Liver (tissue), 9 donors: ENCODE data around the gene PTTG2. TPM values are rescaled to one million over a fixed set of nuclear protein-coding genes. Genes with fewer than 3 reads are reported as not detected.

Experiments used
- DNase-seq: peaks from one replicate; pipeline ENCODE4 v3.0.0-alpha.2; 2017; ENCODE audit warnings: low spot score
- H3K27ac ChIP-seq, 2 donors: one replicate each; pipeline ENCODE4 v1.7.0; 2013; ENCODE audit warnings: inconsistent platforms in 2 of 2, low read length in 2 of 2, control low read depth in 1 of 2, low read depth in 1 of 2, mild to moderate bottlenecking in 1 of 2
- H3K27me3 ChIP-seq, 4 donors: one replicate each; pipeline versions ENCODE4 v1.6.1 to v1.7.0; 2013; ENCODE audit warnings: low read length in 3 of 4, inconsistent platforms in 1 of 4, mild to moderate bottlenecking in 1 of 4, moderate library complexity in 1 of 4; ENCODE audit not compliant: control insufficient read depth in 4 of 4, insufficient read depth in 4 of 4
- H3K36me3 ChIP-seq, 4 donors: one replicate each; pipeline versions ENCODE4 v1.6.1 to v1.7.0; 2013; ENCODE audit warnings: low read length in 3 of 4, mild to moderate bottlenecking in 3 of 4, low read depth in 1 of 4, moderate library complexity in 1 of 4; ENCODE audit not compliant: control insufficient read depth in 4 of 4, insufficient read depth in 3 of 4
- H3K4me1 ChIP-seq, 4 donors: one replicate each; pipeline versions ENCODE4 v1.6.1 to v1.7.0; 2013; ENCODE audit warnings: low read length in 3 of 4, mild to moderate bottlenecking in 3 of 4, moderate library complexity in 1 of 4; ENCODE audit not compliant: control insufficient read depth in 4 of 4, insufficient read depth in 4 of 4
- H3K4me3 ChIP-seq, 3 donors: one replicate each; pipeline versions ENCODE4 v1.6.1 to v1.7.0; 2013; ENCODE audit warnings: low read length in 3 of 3, control low read depth in 1 of 3, low read depth in 1 of 3, mild to moderate bottlenecking in 1 of 3
- H3K9ac ChIP-seq, 2 donors: one replicate each; pipeline ENCODE4 v1.7.0; 2013; ENCODE audit warnings: low read length in 2 of 2, mild to moderate bottlenecking in 2 of 2, moderate library complexity in 2 of 2, control low read depth in 1 of 2, low read depth in 1 of 2
- H3K9me3 ChIP-seq, 4 donors: one replicate each; pipeline versions ENCODE4 v1.6.1 to v1.7.0; 2013; ENCODE audit warnings: low read length in 3 of 4; ENCODE audit not compliant: control insufficient read depth in 4 of 4
- FOXA1 ChIP-seq: IDR thresholded peaks from 2 replicates; pipeline ENCODE4 v1.6.1; 2016; ENCODE audit warnings: antibody characterized with exemption
- FOXA2 ChIP-seq: IDR thresholded peaks from 2 replicates; pipeline ENCODE4 v1.6.1; 2016; ENCODE audit warnings: antibody characterized with exemption
- GABPA ChIP-seq, 2 donors: IDR thresholded peaks in 1 of 2; conservative IDR thresholded peaks in 1 of 2; 2 replicates each; pipeline ENCODE4 v1.6.1; 2016; ENCODE audit warnings: antibody characterized with exemption in 2 of 2, mild to moderate bottlenecking in 1 of 2, moderate library complexity in 1 of 2
- HNF4A ChIP-seq, 2 donors: conservative IDR thresholded peaks; 2 replicates each; pipeline ENCODE4 v1.6.1; 2016; ENCODE audit warnings: antibody characterized with exemption in 2 of 2, mild to moderate bottlenecking in 2 of 2
- HNF4G ChIP-seq: IDR thresholded peaks from 2 replicates; pipeline ENCODE4 v1.6.1; 2016; ENCODE audit warnings: antibody characterized with exemption
- MAX ChIP-seq: IDR thresholded peaks from 2 replicates; pipeline ENCODE4 v1.6.1; 2016; ENCODE audit warnings: antibody characterized with exemption
- SP1 ChIP-seq: IDR thresholded peaks from 2 replicates; pipeline ENCODE4 v1.6.1; 2018; ENCODE audit warnings: antibody characterized with exemption, mild to moderate bottlenecking
- TAF1 ChIP-seq: conservative IDR thresholded peaks from 2 replicates; pipeline ENCODE4 v1.6.1; 2016; ENCODE audit warnings: antibody characterized with exemption, mild to moderate bottlenecking
- YY1 ChIP-seq: IDR thresholded peaks from 2 replicates; pipeline ENCODE4 v1.6.1; 2016; ENCODE audit warnings: antibody characterized with exemption, mild to moderate bottlenecking
- WGBS: extraction: QIAGEN DNeasy Blood & Tissue Kit; methylation state at CpG from one replicate; pipeline ENCODE4 v1.1.7; 2013; 5-methylcytosine and 5-hydroxymethylcytosine counted together
- polyA plus RNA-seq, 2 donors: library from polyadenylated mRNA; stranded (reverse) in 1 of 2; unstranded in 1 of 2; fragments of 200-250 nt in 1 of 2; fragments of >200 nt in 1 of 2; fragmentation: Nextera tagmentation in 1 of 2; extraction: Ambion mirVana in 1 of 2; gene quantifications; one replicate each; pipeline versions ENCODE4 v1.2.1 to v1.2.3, GENCODE V29; 2013 to 2015
- total RNA-seq, 2 donors: library from RNA; depleted of rRNA; stranded (reverse); fragments of >200 nt; gene quantifications; one replicate each; pipeline ENCODE4 v1.2.3, GENCODE V29; 2014
- TF ChIP-seq, protein P1 (sequence below): IDR thresholded peaks from 2 replicates; pipeline ENCODE4 v1.6.1; 2016; ENCODE audit warnings: antibody characterized with exemption
- TF ChIP-seq, protein P2 (sequence below): IDR thresholded peaks from 2 replicates; pipeline ENCODE4 v1.6.1; 2016; ENCODE audit warnings: antibody characterized with exemption
- donor health status: healthy.
- donor health status: healthy.
- donor health status: healthy.
- donor health status: healthy.
- donor health status: healthy.

The PTTG2 gene
- total and polyA plus RNA-seq, 4 donors = 0.24 to 0.92 TPM; not detected in 2

- H3K4me1 ChIP-seq = peaks cover 0 to 7% (median 0%) of the 10 kb centered on the region in 4 donors
- no peak for TF ChIP-seq HNF4G
- no peak for TF ChIP-seq FOXA2
- no peak for TF ChIP-seq MAX
- no peak for TF ChIP-seq HNF4A (conservative IDR thresholded peaks at IDR 0.05)
- no peak for TF ChIP-seq YY1
Observed at GRCh38 chr4:37953620-37954293, 6.4 kb upstream of the PTTG2 start.

GRCh38 chr4:37956941-37957340 is 3.3 kb upstream of the PTTG2 start:
- no peak overlapping the region for H3K4me3 ChIP-seq
- H3K27me3 ChIP-seq = no peaks in the 10 kb centered on the region
- no peak overlapping the region for H3K9ac ChIP-seq
- H3K4me1 ChIP-seq = no peaks in the 10 kb centered on the region
- no peak for DNase-seq
- WGBS = 84% methylated on average over 4 of the region's 4 CpGs
- no peaks in the 10 kb centered on the region for H3K9me3 ChIP-seq
- H3K36me3 ChIP-seq = no peaks in the 10 kb centered on the region
- TF ChIP-seq, protein P1, sequence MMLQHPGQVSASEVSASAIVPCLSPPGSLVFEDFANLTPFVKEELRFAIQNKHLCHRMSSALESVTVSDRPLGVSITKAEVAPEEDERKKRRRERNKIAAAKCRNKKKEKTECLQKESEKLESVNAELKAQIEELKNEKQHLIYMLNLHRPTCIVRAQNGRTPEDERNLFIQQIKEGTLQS = no peak
- TF ChIP-seq FOXA1 (no peak), HNF4A (conservative IDR thresholded peaks at IDR 0.05) (no peak)
- H3K27ac ChIP-seq = no peak overlapping the region

More at GRCh38 chr4:37953620-37954293, 6.4 kb upstream of the PTTG2 start:
- Histone ChIP-seq H3K9ac (no peak overlapping the region), H3K9me3 (no peaks in the 10 kb centered on the region), H3K27ac (no peak overlapping the region), H3K4me3 (no peak overlapping the region), H3K36me3 (no peaks in the 10 kb centered on the region), H3K27me3 (no peaks in the 10 kb centered on the region)
- DNase-seq = no peak
- WGBS = 85% methylated on average over 7 of the region's 7 CpGs

GRCh38 chr4:37958932-37959331 is 1.3 kb upstream of the PTTG2 start:
- no peaks in the 10 kb centered on the region for H3K36me3 ChIP-seq
- no peaks in the 10 kb centered on the region for H3K9me3 ChIP-seq
- no peaks in the 10 kb centered on the region for H3K27me3 ChIP-seq
- H3K27ac ChIP-seq = no peak overlapping the region
- H3K4me1 ChIP-seq = no peaks in the 10 kb centered on the region
- TF ChIP-seq GABPA (IDR thresholded peaks at IDR 0.05 in 1 of 2, conservative IDR thresholded peaks at IDR 0.05 in 1 of 2) (no peak), SP1 (no peak), YY1 (no peak), FOXA1 (no peak), TAF1 (no peak)
- TF ChIP-seq, protein P2, sequence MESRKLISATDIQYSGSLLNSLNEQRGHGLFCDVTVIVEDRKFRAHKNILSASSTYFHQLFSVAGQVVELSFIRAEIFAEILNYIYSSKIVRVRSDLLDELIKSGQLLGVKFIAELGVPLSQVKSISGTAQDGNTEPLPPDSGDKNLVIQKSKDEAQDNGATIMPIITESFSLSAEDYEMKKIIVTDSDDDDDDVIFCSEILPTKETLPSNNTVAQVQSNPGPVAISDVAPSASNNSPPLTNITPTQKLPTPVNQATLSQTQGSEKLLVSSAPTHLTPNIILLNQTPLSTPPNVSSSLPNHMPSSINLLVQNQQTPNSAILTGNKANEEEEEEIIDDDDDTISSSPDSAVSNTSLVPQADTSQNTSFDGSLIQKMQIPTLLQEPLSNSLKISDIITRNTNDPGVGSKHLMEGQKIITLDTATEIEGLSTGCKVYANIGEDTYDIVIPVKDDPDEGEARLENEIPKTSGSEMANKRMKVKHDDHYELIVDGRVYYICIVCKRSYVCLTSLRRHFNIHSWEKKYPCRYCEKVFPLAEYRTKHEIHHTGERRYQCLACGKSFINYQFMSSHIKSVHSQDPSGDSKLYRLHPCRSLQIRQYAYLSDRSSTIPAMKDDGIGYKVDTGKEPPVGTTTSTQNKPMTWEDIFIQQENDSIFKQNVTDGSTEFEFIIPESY = no peak
- TF ChIP-seq, protein P1 = no peak
- WGBS = 77% methylated on average over 6 of the region's 6 CpGs
- H3K9ac ChIP-seq = no peak overlapping the region
- no peak overlapping the region for H3K4me3 ChIP-seq
- DNase-seq = no peak
